Measurements from ENCODE around the gene PJVK.

DNA sequence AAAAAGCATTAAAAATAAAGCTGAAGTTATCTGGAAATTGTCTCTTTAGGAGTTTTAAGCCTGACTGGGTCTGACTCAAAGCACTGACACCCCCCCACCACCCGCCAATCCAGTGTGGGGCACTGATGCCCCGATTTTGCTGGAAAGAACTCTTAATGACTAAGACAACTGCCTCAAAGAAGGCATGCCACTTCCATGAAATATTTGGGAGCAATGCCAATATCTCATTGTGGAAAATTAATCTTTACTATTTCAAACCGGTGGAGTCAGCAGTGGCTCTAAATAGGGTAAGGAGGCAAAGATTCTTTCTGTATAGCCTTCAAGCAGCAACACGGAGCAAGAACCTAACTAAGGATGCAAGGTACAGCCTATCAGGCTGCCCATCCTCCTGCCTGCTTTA, 22.8 kb downstream of the PJVK start:
- no peak for TF ChIP-seq RFX5 (IDR thresholded peaks at IDR 0.05; ENCODE audit: low read depth, low read length)
- no peak for TF ChIP-seq RAD21 (CRISPR knock-in tag; conservative IDR thresholded peaks at IDR 0.05 in 1 of 2, IDR thresholded peaks at IDR 0.05 in 1 of 2)
- TF ChIP-seq, protein P1, sequence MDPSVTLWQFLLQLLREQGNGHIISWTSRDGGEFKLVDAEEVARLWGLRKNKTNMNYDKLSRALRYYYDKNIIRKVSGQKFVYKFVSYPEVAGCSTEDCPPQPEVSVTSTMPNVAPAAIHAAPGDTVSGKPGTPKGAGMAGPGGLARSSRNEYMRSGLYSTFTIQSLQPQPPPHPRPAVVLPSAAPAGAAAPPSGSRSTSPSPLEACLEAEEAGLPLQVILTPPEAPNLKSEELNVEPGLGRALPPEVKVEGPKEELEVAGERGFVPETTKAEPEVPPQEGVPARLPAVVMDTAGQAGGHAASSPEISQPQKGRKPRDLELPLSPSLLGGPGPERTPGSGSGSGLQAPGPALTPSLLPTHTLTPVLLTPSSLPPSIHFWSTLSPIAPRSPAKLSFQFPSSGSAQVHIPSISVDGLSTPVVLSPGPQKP (CRISPR knock-in tag; IDR thresholded peaks at IDR 0.05): no peak
- TF ChIP-seq, protein P2, sequence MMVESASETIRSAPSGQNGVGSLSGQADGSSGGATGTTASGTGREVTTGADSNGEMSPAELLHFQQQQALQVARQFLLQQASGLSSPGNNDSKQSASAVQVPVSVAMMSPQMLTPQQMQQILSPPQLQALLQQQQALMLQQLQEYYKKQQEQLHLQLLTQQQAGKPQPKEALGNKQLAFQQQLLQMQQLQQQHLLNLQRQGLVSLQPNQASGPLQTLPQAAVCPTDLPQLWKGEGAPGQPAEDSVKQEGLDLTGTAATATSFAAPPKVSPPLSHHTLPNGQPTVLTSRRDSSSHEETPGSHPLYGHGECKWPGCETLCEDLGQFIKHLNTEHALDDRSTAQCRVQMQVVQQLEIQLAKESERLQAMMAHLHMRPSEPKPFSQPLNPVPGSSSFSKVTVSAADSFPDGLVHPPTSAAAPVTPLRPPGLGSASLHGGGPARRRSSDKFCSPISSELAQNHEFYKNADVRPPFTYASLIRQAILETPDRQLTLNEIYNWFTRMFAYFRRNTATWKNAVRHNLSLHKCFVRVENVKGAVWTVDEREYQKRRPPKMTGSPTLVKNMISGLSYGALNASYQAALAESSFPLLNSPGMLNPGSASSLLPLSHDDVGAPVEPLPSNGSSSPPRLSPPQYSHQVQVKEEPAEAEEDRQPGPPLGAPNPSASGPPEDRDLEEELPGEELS (CRISPR knock-in tag; IDR thresholded peaks at IDR 0.05; ENCODE audit: borderline replicate concordance): no peak
- TF ChIP-seq EZH2 (IDR thresholded peaks at IDR 0.05; ENCODE audit: borderline replicate concordance, low read depth, low read length): no peak

Data from K562 (cell line).